Activated CD4-positive, alpha-beta T cell treated with anti-CD3 and anti-CD28 coated beads, Interleukin-2, amount 10 ng/mL, durations not matched to agents 7 days and 5 days (primary cell): Measurements from ENCODE around the gene TRMT2B. TPM values are rescaled to one million over a fixed set of nuclear protein-coding genes. Genes with fewer than 3 reads are reported as not detected.
A peak's percentile ranks its signal among the peaks of the same experiment; 100 is the strongest.
"Not testable (repeated sequence)": the region's sequence is repeated elsewhere in the genome, so short reads cannot be mapped to it uniquely, and the experiment has no call there.

ENCODE experiments used
- CTCF ChIA-PET: fragments of 350-600 bp; sonication (Branson Sonifier 250); formaldehyde crosslinking; loops from one replicate; lab custom pipeline; 2021; ENCODE audit warnings: antibody characterized with exemption; lab: Charles Lee
- POLR2A ChIA-PET: fragments of 350-600 bp; sonication (Branson Sonifier 250); formaldehyde crosslinking; loops from one replicate; lab custom pipeline; 2021; ENCODE audit warnings: antibody characterized with exemption; lab: Charles Lee
- DNase-seq: peaks from one replicate; pipeline ENCODE4 v3.0.0-alpha.2; 2020
- H3K27ac Mint-ChIP-seq: one replicate; pipeline ENCODE4 v1.8.0; 2021; ENCODE audit warnings: mild to moderate bottlenecking, moderate library complexity, mixed read lengths
- H3K27me3 Mint-ChIP-seq: one replicate; pipeline ENCODE4 v1.8.0; 2021; ENCODE audit warnings: mixed read lengths
- H3K36me3 Mint-ChIP-seq: one replicate; pipeline ENCODE4 v1.8.0; 2021; ENCODE audit warnings: low read depth, mixed read lengths
- H3K4me1 Mint-ChIP-seq: one replicate; pipeline ENCODE4 v1.8.0; 2021; ENCODE audit warnings: mixed read lengths
- H3K4me3 Mint-ChIP-seq: one replicate; pipeline ENCODE4 v1.8.0; 2021; ENCODE audit warnings: mild to moderate bottlenecking, moderate library complexity, mixed read lengths
- H3K9me3 Mint-ChIP-seq: one replicate; pipeline ENCODE4 v1.8.0; 2021; ENCODE audit warnings: mixed read lengths
- total RNA-seq, 2 experiments: library from RNA; stranded (reverse); gene quantifications; one replicate each; pipeline ENCODE4 v1.2.3, GENCODE V29; 2021

The TRMT2B gene
- total RNA-seq, 2 experiments from 2014 or later, result 25.4 to 25.8 TPM

DNA sequence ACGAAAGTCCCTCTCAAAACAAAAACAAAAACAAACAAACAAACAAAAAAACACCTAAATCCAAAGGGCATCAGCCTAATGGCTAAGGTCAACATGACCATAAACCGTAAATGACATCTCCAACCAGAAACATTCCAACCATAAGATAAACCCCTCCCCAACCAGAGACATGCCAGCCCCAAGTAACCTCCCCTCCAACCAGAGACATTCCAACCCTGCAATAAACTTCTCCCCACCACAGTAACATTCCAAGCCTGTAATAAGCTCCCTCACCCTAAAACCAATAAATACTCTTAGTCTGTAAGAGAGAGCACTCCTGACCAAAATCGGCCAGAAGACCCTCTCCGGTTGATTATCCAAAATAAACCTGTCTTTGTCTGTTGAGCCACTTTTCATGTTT lies 4.6 kb upstream of the TRMT2B start:
- H3K4me1 Mint-ChIP-seq, result peaks cover 16% of the 10 kb centered on the region
- H3K36me3 Mint-ChIP-seq, DNase-seq, H3K27ac Mint-ChIP-seq, H3K27me3 Mint-ChIP-seq, POLR2A ChIA-PET, H3K9me3 Mint-ChIP-seq, H3K4me3 Mint-ChIP-seq: not testable (repeated sequence)
- CTCF ChIA-PET, result interaction anchor here (1.0 kb wide), 1 partner anchor 23 kb away, joined by 3 read pairs; no protein-coding TSS in a partner anchor

- POLR2A ChIA-PET, result interaction anchor here (0.7 kb wide), 1 partner anchor 47 kb away, joined by 4 read pairs; the partner anchor contains the start of gene CENPI
- H3K36me3 Mint-ChIP-seq, result peaks cover 10% of the 10 kb centered on the region
- CTCF ChIA-PET, result interaction anchor here (1.2 kb wide), 1 partner anchor 13 kb away, joined by 3 read pairs; no protein-coding TSS in a partner anchor
These were observed 760 bp downstream of the TRMT2B start for GRCh38 chrX:101051153-101051548.

GRCh38 chrX:101040197-101040596 lies 11.7 kb downstream of the TRMT2B start:
- DNase-seq, result no peak
- Mint-ChIP-seq H3K36me3 (peaks cover 26% of the 10 kb centered on the region), H3K27ac (no peak overlapping the region), H3K4me3 (no peak overlapping the region), H3K9me3 (no peaks in the 10 kb centered on the region), H3K4me1 (peaks cover 2% of the 10 kb centered on the region), H3K27me3 (no peaks in the 10 kb centered on the region)
- ChIA-PET CTCF (interaction anchor here (0.5 kb wide), 1 partner anchor 50 kb away, joined by 4 read pairs; no protein-coding TSS in a partner anchor), POLR2A (no interaction called here)

More at GRCh38 chrX:101051153-101051548, 760 bp downstream of the TRMT2B start:
- peak overlapping the region; percentile 75 for H3K4me3 Mint-ChIP-seq
- H3K27me3 Mint-ChIP-seq, result no peaks in the 10 kb centered on the region
- DNase-seq, result no peak
- peaks cover 18% of the 10 kb centered on the region for H3K4me1 Mint-ChIP-seq
- no peaks in the 10 kb centered on the region for H3K9me3 Mint-ChIP-seq
- peak overlapping the region; percentile 97 for H3K27ac Mint-ChIP-seq

- CTCF ChIA-PET, result no interaction called here
- Mint-ChIP-seq H3K4me1 (no peaks in the 10 kb centered on the region), H3K36me3 (peaks cover 24% of the 10 kb centered on the region), H3K27me3 (no peaks in the 10 kb centered on the region), H3K4me3 (no peak overlapping the region), H3K27ac (no peak overlapping the region), H3K9me3 (no peaks in the 10 kb centered on the region)
- POLR2A ChIA-PET, result no interaction called here
- no peak for DNase-seq
These were observed 14.7 kb downstream of the TRMT2B start for GRCh38 chrX:101037231-101037630.

DNA sequence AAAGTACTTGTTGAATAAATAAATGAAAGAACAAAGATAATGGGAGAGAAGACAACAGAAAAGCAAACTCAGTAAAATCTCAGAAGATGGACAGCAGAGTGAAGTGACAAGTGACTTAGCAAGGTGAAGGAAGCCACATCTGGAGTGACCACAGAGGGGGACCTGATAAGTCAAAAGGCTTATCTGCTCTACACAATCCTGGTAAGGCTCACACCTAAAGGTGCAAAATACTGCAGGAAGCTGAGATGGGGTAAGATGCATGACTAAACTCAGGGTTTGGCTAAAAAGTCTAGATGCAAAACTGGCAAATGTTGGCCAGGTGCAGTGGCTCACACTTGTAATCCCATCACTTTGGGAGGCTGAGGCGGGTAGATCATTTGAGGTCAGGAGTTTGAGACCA lies 22.2 kb downstream of the TRMT2B start:
- ChIA-PET CTCF (no interaction called here), POLR2A (no interaction called here)
- Mint-ChIP-seq H3K27ac (no peak overlapping the region), H3K36me3 (peaks cover 33% of the 10 kb centered on the region), H3K4me1 (peaks cover 5% of the 10 kb centered on the region), H3K27me3 (no peaks in the 10 kb centered on the region), H3K9me3 (no peaks in the 10 kb centered on the region), H3K4me3 (no peak overlapping the region)
- DNase-seq, result no peak

DNA sequence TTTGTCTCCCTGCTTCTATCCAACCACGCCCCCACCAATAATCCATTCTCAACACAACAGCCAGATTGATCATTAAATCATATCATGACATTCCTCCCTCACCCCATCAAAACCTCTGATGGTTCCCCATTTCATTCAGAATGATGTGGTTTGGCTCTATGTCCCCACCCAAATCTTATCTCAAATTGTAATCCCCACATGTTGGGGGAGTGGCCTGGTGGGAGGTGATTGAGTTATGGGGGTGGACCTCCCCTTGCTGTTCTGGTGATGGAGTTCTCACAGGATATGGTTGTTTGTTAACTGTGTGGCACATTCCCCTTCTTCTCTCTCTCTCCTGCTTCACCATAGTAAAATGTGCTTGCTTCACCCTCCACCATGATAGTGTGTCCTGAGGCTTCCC lies 23.3 kb downstream of the TRMT2B start:
- POLR2A ChIA-PET, result no interaction called here
- Mint-ChIP-seq H3K27me3 (no peaks in the 10 kb centered on the region), H3K4me3 (no peak overlapping the region)

DNA sequence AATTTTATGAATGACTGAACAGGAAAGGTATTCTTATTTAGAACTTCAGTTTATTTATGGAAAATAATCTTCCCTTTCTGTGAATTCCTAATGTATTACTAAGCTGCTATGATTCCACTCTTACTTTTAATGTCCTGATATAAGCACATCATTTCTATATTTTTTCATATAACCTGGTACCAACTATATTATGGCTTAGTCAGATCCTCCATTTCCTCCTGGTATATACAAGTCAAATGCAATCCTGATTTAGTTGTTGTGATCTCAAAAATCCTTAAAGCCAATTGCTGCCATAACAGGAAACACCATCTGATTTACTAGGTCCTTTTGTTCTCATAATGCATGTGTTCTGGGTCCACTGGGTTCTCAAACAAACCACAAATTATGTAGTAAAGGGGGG lies 26.8 kb downstream of the TRMT2B start:
- CTCF ChIA-PET, result interaction anchor here (0.6 kb wide), 1 partner anchor 539 kb away, joined by 3 read pairs; no protein-coding TSS in a partner anchor

More for the DNA sequence above, 23.3 kb downstream of the TRMT2B start:
- no peaks in the 10 kb centered on the region for H3K9me3 Mint-ChIP-seq
- peaks cover 5% of the 10 kb centered on the region for H3K4me1 Mint-ChIP-seq
- CTCF ChIA-PET, result no interaction called here
- no peak overlapping the region for H3K27ac Mint-ChIP-seq
- H3K36me3 Mint-ChIP-seq, result peaks cover 33% of the 10 kb centered on the region
- DNase-seq, result no peak

GRCh38 chrX:101022020-101022419 lies 29.9 kb downstream of the TRMT2B start:
- ChIA-PET CTCF (interaction anchor here (1.1 to 1.5 kb wide), 4 partner anchors 9 to 42 kb away, joined by 3 to 5 read pairs (median 3); no protein-coding TSS in a partner anchor), POLR2A (no interaction called here)
- Mint-ChIP-seq H3K27me3 (no peaks in the 10 kb centered on the region), H3K36me3 (peaks cover 36% of the 10 kb centered on the region), H3K27ac (no peak overlapping the region), H3K9me3 (no peaks in the 10 kb centered on the region), H3K4me1 (no peaks in the 10 kb centered on the region), H3K4me3 (no peak overlapping the region)
- no peak for DNase-seq

More for the DNA sequence above, 26.8 kb downstream of the TRMT2B start:
- H3K9me3 Mint-ChIP-seq, result no peaks in the 10 kb centered on the region
- H3K36me3 Mint-ChIP-seq, result peaks cover 43% of the 10 kb centered on the region
- POLR2A ChIA-PET, result no interaction called here
- no peak for DNase-seq
- no peak overlapping the region for H3K27ac Mint-ChIP-seq
- no peaks in the 10 kb centered on the region for H3K27me3 Mint-ChIP-seq
- no peak overlapping the region for H3K4me3 Mint-ChIP-seq
- peaks cover 5% of the 10 kb centered on the region for H3K4me1 Mint-ChIP-seq

DNA sequence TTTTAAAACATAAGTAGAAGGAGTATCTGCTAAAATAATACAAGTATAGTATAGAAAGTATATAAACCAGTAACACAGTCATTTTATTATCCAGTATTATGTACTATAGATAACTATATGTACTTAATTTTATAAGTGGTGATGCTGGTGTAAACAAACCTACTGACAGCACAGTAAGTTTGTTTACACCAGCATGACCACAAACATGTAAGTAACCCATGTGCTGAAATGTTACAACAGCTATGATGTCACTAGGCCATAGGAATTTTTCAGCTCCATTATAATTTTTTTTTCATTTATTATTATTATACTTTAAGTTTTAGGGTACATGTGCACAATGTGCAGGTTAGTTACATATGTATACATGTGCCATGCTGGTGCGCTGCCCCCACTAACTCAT lies 39.9 kb downstream of the TRMT2B start:
- H3K4me3 Mint-ChIP-seq, H3K27me3 Mint-ChIP-seq, POLR2A ChIA-PET, H3K27ac Mint-ChIP-seq, H3K9me3 Mint-ChIP-seq, H3K4me1 Mint-ChIP-seq, DNase-seq: not testable (repeated sequence)
- H3K36me3 Mint-ChIP-seq, result peaks cover 18% of the 10 kb centered on the region
- CTCF ChIA-PET, result interaction anchor here (1.9 kb wide), 1 partner anchor 10 kb away, joined by 5 read pairs; no protein-coding TSS in a partner anchor

GRCh38 chrX:101009090-101009489 lies 42.8 kb downstream of the TRMT2B start:
- POLR2A ChIA-PET, result no interaction called here
- Mint-ChIP-seq H3K4me1 (no peaks in the 10 kb centered on the region), H3K27me3 (no peaks in the 10 kb centered on the region), H3K36me3 (peaks cover 19% of the 10 kb centered on the region), H3K27ac (no peak overlapping the region), H3K4me3 (no peak overlapping the region), H3K9me3 (no peaks in the 10 kb centered on the region)
- no peak for DNase-seq
- CTCF ChIA-PET, result no interaction called here

DNA sequence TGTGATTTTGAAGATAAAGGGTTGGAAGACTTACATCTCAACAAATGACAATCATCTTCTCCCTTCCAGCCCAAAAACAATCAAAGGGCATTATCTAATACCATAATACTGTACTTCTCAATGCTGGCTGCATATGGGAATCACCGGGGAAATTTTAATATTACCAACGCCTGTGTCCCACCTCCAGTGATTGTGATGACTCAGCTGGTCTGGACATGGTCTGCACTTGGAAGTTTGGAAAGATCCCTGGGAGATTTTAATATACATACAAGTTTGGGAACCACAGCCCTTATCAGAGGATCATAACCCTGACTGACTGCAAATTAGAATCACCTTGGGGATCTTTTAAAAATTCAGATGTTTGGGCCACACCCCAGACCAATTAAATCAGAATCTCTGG lies 52.5 kb downstream of the TRMT2B start:
- Mint-ChIP-seq H3K27me3 (no peaks in the 10 kb centered on the region), H3K4me1 (peaks cover 8% of the 10 kb centered on the region), H3K27ac (no peak overlapping the region), H3K9me3 (no peaks in the 10 kb centered on the region), H3K4me3 (no peak overlapping the region), H3K36me3 (peaks cover 2% of the 10 kb centered on the region)
- ChIA-PET CTCF (interaction anchor here (0.9 kb wide), 1 partner anchor 152 kb away, joined by 3 read pairs; no protein-coding TSS in a partner anchor), POLR2A (no interaction called here)
- no peak for DNase-seq

DNA sequence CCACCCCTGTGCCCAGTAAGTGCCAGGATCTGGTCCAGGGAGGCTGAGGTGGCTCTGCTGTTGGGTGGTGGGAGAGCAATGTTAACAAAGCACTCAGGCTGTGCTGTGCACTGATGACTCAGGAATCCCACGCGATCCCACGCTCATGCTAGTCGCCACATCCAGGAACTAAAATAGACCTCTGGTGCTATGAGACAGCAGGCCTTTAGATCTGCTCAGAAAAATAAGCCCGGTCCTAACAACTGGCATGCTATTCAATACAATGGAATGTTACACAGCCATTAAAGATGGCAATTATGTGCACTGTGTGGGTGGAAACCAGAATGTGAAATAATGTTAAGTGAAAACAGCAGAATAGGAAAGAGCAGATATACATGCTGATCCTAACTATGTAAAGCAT lies 56.4 kb downstream of the TRMT2B start:
- Mint-ChIP-seq H3K36me3 (peaks cover 5% of the 10 kb centered on the region), H3K4me3 (no peak overlapping the region), H3K27ac (no peak overlapping the region), H3K27me3 (no peaks in the 10 kb centered on the region), H3K4me1 (peaks cover 11% of the 10 kb centered on the region), H3K9me3 (no peaks in the 10 kb centered on the region)
- no peak for DNase-seq
- ChIA-PET POLR2A (no interaction called here), CTCF (no interaction called here)

DNA sequence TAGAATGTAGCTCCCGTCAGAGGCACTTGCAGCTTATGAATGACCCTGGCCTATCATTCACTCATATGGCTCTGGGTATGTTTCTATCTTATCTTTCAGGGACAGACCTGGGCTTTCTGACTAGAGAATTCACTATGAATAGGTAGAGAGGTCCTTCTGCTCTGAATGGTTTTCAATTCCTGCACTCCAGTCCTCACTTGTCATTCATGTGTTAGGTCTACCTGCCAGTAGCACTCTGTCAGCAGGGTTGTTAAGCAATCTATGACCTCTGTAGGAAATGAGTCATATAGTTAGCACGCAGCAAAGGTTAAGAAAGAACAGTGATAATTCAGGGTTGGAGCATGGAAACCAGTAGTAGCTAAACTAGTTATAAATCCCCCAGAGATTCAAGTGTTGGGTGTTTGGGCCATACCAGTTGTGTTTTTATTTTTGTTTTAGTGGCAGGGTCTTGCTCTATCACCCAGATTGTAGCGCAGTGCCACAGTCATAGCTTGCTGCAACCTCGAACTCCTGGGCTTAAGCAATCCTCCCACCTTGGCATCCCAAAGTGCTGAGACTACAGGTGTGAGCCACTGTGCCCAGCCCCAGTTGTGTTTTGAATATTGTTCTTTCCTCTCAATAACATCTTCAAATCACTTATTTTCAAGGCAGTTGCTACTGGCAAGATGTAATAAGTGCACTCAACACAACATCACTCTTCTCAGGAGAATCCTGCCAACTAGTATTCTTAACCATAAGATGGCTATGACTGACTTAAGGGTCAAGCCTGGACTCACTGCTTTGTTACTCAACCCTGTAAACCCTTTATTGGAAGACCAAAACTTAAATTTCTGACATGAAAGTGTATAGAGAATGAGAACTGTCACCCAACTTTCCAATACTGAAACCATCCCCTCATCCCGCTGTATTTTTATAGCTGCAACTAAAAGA lies 57.3 kb downstream of the TRMT2B start:
- POLR2A ChIA-PET, result no interaction called here
- Mint-ChIP-seq H3K9me3 (no peaks in the 10 kb centered on the region), H3K36me3 (peaks cover 5% of the 10 kb centered on the region), H3K27me3 (no peaks in the 10 kb centered on the region), H3K4me1 (peaks cover 11% of the 10 kb centered on the region), H3K27ac (no peak overlapping the region), H3K4me3 (no peak overlapping the region)
- DNase-seq, result no peak
- CTCF ChIA-PET, result interaction anchor here (0.6 to 1.0 kb wide), 2 partner anchors 25 to 154 kb away, joined by 3 read pairs; no protein-coding TSS in a partner anchor
